HG03378 (cell line): ENCODE results near the gene C3orf52.
A peak's percentile ranks its signal among the peaks of the same experiment; 100 is the strongest.
"Not testable (repeated sequence)": the region's sequence is repeated elsewhere in the genome, so short reads cannot be mapped to it uniquely, and the experiment has no call there.

ENCODE experiments used
- ATAC-seq: cut with Tn5 transposase; IDR thresholded peaks from one replicate; pipeline ENCODE4 v1.9.1; 2021; ENCODE audit warnings: mild to moderate bottlenecking, moderate library complexity; ENCODE audit not compliant: unreplicated experiment

Gene C3orf52

GRCh38 chr3:112086076-112086854, at the start of gene C3orf52:
Gene C3orf52, plus strand, starts transcription at chr3:112086389. Its CDS starts 19 bp downstream, at chr3:112086408.
- peak; percentile 63 for ATAC-seq

- not testable (repeated sequence) for ATAC-seq
Measured at GRCh38 chr3:112037194-112037593, 49.0 kb upstream of the C3orf52 start.

- peak; percentile 46 for ATAC-seq
Measured at GRCh38 chr3:112038863-112039262, 47.3 kb upstream of the C3orf52 start.

GRCh38 chr3:112041321-112041720, 44.9 kb upstream of the C3orf52 start:
- no peak for ATAC-seq

DNA sequence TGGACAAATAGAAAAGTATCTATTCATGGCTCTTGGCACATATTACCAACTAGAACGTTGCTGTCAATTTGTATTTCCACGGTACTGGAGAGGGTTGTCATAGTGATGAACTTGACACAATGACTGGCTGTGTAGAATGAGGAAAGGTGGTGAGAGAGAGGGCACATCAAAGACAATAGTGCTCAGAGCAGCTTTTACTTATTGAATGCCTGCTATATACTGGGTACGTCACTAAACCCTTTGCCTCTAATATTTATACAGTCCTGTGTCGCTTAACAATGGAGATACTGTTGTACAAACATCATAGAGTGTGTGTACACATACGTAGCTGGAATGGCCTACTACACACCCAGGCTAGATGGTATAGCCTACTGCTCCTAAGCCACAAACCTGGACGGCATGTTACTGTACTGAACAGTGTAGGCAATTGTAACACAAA, 43.3 kb upstream of the C3orf52 start:
- no peak for ATAC-seq

DNA sequence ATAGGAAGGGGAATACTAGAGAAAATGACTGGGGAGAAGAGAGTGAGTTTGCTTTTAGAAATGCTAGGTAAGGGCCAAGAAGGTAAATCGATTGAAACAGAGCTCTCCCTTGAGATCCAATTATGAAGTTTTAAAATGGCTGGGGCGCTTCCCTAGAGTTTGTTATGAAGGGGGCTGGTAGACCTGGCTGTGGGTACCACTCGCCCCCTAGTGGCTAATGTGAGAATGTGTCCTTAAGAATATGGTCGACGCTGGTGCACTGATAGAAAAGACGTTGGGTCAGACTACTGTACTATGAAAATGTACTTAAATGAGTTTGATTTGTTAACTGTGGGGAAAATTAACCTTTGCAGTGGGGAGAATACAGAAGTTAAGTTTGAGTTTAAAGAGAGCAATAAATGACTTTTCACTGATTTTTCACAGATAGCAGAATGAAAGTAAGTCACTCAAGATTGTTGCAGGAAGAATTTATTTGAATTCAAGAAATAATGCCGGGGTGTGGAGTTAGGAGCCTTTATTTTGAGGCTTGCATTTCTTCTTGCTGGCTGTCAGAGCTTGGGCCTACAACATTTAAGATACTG, 42.5 kb upstream of the C3orf52 start:
- ATAC-seq: peak; percentile 89

GRCh38 chr3:112046599-112046998, 39.6 kb upstream of the C3orf52 start:
- no peak for ATAC-seq

GRCh38 chr3:112047264-112047663, 38.9 kb upstream of the C3orf52 start:
- ATAC-seq: no peak

DNA sequence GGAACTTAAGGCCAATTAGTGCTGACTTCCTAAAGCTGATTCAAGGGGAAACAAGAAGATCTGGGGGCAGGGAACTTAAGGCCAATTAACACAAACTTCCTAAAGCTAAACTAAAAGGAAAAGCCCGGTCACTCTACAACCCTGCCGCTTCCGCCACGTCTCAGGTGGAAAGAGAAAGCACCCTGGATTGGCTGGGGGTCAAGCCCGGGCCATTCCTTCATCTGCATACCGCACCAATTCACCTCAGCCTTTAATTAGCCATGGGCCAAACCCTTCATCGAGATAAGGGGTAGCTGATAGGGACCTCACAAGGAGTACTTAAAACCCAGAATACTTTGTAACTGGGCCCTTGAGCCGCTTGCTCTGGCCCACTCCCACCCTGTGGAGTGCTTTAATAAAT, 37.3 kb upstream of the C3orf52 start:
- ATAC-seq: no peak

GRCh38 chr3:112053229-112053628, 33.0 kb upstream of the C3orf52 start:
- ATAC-seq: no peak

DNA sequence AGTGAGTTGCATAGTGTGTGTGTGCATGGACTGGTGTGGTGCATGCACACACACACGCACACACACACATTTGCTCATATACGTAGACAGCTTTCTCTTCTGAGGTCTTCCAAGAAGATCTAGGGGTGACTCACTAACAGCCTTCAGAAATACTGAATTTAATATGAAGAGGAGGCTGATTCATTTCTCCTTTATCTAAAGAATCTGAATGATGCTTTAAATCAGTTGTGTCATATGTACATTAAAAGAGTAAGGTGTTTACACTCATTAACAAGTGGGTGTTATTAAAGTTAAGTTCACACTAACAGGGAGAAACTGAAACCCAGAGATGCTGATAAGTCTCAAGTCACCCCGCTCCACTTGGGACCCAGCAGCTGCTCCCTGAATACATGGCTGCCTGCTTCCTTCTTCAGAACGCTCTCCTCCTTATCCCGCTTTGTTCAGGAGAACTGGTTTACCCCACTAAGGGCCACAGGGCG, 29.7 kb upstream of the C3orf52 start:
- ATAC-seq: no peak

- ATAC-seq: no peak
Measured at GRCh38 chr3:112059497-112059896, 26.7 kb upstream of the C3orf52 start.

GRCh38 chr3:112061152-112061551, 25.0 kb upstream of the C3orf52 start:
- no peak for ATAC-seq

DNA sequence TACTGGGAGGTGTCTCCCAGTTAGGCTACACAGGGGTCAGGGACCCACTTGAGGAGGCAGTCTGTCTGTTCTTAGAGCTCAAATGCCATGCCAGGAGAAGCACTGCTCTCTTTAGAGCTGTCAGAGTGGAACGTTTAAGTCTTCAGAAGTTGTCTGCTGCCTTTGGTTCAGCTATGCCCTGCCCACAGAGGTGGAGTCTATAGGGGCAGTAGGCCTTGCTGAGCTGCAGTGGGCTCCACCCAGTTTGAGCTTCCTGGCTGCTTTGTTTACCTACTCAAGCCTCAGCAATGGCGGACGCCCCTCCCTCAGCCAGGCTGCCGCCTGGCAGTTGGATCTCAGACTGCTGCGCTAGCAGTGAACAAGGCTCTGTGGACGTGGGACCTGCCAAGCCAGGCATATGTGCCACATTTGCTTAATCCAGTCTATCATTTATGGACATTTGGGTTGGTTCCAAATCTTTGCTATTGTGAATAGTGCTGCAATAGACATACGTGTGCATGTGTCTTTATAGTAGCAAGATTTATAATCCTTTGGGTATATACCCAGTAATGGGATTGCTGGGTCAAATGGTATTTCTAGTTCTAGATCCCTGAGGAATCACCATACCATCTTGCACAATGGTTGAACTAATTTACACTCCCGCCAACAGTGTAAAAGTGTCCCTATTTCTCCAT, 13.7 kb upstream of the C3orf52 start:
- not testable (repeated sequence) for ATAC-seq

GRCh38 chr3:112074006-112074405, 12.2 kb upstream of the C3orf52 start:
- no peak for ATAC-seq

- ATAC-seq: peak; percentile 81
Measured at GRCh38 chr3:112074616-112075497, 11.3 kb upstream of the C3orf52 start.

DNA sequence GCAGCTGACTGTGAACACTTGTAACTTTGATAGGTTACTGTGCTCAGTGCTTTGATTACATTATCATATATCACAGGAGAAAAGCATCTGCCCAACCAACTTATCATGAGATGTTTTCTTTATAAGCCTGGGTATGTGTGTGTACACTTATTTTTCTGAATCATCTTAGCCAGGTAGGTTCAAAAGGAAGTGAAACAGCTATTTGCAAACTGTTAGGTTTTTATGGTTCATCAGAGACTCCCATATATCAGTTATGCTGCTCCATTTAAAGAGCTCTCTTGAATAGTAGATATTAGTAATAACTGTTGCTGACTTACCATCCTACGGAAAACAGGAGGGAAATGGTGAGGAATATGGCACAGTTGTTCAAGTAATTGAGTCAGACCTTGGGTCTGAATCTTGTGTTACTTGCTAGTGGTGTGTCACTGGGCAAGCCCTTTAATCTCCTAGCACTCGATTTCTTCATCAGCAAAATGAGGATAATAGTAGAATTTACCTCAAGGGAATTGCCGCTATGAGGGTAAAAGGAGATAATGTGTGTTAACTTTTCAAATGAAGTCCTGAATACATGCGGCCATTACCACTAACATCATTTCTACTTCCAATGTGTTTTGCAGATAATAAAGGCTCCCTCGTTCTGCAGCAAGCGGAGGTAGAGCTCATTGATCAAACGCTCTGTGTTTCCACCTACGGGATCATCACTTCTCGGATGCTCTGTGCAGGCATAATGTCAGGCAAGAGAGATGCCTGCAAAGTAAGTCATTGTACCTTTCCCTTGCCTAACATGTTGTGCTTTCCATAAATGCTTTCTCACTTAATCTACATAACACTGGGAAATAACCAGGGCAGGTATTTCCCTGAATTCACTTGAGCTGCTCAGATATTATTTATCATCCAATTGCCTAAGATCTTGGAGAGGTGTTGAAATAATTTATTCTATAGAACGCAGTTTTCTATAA, 7.8 kb upstream of the C3orf52 start:
- ATAC-seq: no peak

DNA sequence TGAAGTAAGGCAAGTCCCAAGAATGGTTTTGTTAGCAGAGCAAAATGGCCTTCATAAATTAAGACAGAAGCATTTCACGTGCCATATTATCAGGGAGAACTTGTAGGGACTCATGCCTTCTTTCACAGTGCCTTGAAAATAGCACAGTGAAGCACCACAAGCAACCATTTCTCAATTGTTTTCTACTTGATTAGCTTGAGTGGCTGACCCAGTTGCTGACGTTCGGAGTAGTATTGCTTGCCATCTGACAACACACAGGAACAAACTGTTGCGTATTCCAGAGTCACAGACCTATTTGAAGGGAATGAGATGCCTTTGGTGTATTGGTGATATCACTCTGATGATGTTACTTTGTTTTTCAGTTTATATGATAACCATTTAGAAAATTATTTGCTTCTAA, 3.0 kb upstream of the C3orf52 start:
- no peak for ATAC-seq

DNA sequence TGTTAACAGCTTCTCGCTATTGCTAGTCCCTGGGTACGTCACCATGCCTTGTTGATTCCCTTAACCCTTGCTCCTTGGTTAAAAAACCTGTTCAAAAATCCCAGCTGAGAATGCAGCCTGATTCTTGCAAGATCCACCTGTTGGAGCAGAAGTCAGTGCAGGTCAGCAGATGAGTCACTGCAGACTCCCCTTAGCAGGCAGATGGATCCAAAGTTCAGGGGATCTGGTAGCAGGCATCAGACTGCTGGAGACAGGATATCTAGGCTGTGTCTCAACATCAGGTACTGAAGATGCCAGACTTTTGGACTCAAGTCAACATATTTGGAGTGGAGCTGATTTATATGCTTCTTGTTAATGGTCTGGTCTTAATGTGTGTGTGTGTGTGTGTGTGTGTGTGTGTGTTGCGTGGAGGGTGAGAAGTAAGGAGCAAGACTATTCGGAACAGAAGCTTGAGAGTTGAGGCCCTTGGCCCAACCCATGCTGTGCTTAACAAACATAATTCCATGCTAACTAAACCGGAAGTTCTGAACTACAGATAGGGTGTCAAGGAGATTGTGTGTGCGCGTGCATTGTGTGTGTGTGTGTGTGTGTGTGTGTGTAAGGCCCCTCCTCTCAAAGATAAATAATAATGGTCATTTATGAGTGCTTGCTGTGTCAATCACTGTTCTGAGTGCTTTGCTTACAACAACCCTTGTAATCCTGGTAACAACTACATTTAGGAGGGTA, 1.0 kb upstream of the C3orf52 start:
- no peak for ATAC-seq
